HUES64 (cell line): ENCODE measurements around the gene MICAL1.

Source experiments
- H3K27ac ChIP-seq: 2 replicates; pipeline ENCODE4 v1.7.0; 2013; ENCODE audit warnings: low read depth, low read length, inconsistent platforms
- H3K27me3 ChIP-seq: 2 replicates; pipeline ENCODE4 v1.6.1; 2013; ENCODE audit warnings: mild to moderate bottlenecking, low read length; ENCODE audit not compliant: insufficient read depth
- H3K36me3 ChIP-seq: 2 replicates; pipeline ENCODE4 v1.6.1; 2013; ENCODE audit warnings: mild to moderate bottlenecking, low read length; ENCODE audit not compliant: insufficient read depth
- H3K4me1 ChIP-seq: 2 replicates; pipeline ENCODE4 v1.6.1; 2013; ENCODE audit warnings: mild to moderate bottlenecking, low read length, moderate library complexity; ENCODE audit not compliant: insufficient read depth
- H3K4me3 ChIP-seq: 2 replicates; pipeline ENCODE4 v1.5.1; 2013; ENCODE audit warnings: mild to moderate bottlenecking, low read length, moderate library complexity
- H3K9ac ChIP-seq: 2 replicates; pipeline ENCODE4 v1.6.1; 2013; ENCODE audit warnings: mild to moderate bottlenecking, low read depth, low read length
- H3K9me3 ChIP-seq: 2 replicates; pipeline ENCODE4 v1.6.1; 2013; ENCODE audit warnings: low read depth, low read length; ENCODE audit not compliant: insufficient read depth
- WGBS: fragments of 150-250, 120-280 bp; methylation state at CpG from one replicate; pipeline ENCODE4 v1.1.7; 2013; ENCODE audit warnings: missing lambda C conversion rate; 5-methylcytosine and 5-hydroxymethylcytosine counted together

MICAL1 gene

DNA sequence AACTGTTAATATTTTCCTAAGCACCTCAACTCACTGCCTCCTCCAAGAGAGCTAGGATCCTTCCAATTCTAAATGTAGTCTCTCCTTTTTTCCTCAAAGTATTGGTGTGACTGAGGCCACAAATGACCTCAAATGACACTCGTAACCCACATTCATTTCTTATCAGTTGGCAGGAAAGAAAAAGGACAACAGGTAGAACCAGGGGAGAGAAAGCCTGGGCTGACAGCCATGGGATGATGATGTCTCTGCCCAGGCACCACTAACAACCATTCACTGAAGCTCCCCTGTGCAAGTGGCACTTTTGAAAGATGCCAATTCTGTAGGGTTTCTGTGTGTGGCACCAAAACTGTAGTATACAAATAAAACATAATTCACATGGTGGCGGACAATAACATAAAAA lies 20.1 kb upstream of the MICAL1 start:
- Histone ChIP-seq H3K27me3 (no peaks in the 10 kb centered on the region), H3K36me3 (peaks cover 94% of the 10 kb centered on the region), H3K4me1 (peaks cover 27% of the 10 kb centered on the region), H3K4me3 (no peak overlapping the region), H3K9ac (no peak overlapping the region), H3K27ac (no peak overlapping the region), H3K9me3 (no peaks in the 10 kb centered on the region)
- 90% methylated on average over 2 of the region's 2 CpGs for WGBS

- Histone ChIP-seq H3K9ac (no peak overlapping the region), H3K4me1 (peaks cover 22% of the 10 kb centered on the region), H3K9me3 (no peaks in the 10 kb centered on the region), H3K27ac (no peak overlapping the region), H3K4me3 (no peak overlapping the region), H3K36me3 (peaks cover 94% of the 10 kb centered on the region), H3K27me3 (no peaks in the 10 kb centered on the region)
- WGBS: 98% methylated on average over 4 of the region's 4 CpGs
Measured at GRCh38 chr6:109474995-109475394, 19.4 kb upstream of the MICAL1 start.

DNA sequence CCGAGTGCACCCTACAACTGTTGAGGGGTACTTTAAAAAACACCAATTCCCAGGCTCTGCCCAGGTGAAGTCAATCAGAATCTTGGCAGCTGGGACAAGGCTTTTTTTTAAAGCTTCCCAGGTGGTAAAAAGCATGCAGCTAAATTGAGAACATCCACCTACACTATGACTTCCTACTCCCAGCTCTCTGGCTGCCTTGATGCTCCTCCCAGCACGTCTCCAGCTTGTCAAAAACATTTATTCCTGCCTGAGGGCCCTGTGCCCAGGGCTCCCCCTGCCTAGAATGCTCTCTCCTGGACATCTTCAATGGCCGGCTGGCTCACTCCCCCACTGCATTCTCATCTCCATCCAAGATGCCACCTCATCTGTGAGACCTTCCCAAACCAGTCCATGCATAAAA lies 17.5 kb upstream of the MICAL1 start:
- Histone ChIP-seq H3K27me3 (no peaks in the 10 kb centered on the region), H3K4me3 (no peak overlapping the region), H3K27ac (no peak overlapping the region), H3K9me3 (no peaks in the 10 kb centered on the region), H3K9ac (no peak overlapping the region), H3K4me1 (peaks cover 8% of the 10 kb centered on the region), H3K36me3 (peaks cover 98% of the 10 kb centered on the region)
- WGBS: 93% methylated on average over 3 of the region's 3 CpGs

DNA sequence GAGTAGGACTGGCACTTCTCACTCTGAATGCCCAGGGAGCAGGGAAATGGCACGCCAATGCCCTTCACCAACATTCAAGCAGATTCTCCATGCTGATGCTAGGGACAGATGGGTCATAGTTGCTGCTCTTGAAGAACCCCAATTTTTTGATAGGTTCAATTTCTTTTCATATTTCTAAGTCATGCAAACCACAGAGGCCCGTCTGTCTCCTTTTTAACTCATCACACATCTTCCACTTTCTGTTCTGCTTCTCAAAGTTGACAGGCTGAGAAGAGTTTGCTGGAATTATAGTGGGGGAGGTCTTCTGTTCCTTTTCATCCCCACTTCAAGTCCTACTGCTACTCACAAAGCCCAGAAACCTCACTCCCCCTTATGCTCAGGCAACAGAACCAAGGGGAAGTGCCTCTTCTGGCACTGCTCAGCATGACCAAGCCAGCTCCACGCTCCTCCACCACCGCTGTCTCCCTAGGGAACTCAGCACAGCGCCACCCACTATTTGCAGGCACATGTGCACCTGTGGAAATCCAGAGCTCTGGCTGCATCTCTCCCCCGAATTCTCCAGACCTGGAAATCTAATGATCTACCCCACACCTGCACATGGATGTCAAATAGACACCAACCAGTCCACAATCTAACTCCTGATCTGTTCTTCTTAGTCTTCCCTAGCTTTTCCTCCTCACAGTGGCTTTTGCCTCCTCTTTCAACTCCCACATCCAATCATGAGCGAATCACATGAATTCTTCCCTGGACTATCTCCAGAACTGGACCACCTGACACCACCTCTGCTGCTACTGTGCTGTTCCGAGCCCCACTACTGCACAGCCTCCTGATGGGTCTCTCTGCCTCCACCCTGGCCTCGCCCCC lies 16.8 kb upstream of the MICAL1 start:
- Histone ChIP-seq H3K9ac (no peak overlapping the region), H3K4me3 (no peak overlapping the region), H3K36me3 (peaks cover 98% of the 10 kb centered on the region), H3K4me1 (peaks cover under 1% of the 10 kb centered on the region; the same call in 1 of the 2 replicates), H3K27ac (no peak overlapping the region), H3K9me3 (no peaks in the 10 kb centered on the region), H3K27me3 (no peaks in the 10 kb centered on the region)
- 95% methylated on average over 8 of the region's 9 CpGs for WGBS

GRCh38 chr6:109471105-109471810 lies 15.7 kb upstream of the MICAL1 start:
- Histone ChIP-seq H3K27ac (no peak overlapping the region), H3K9me3 (no peaks in the 10 kb centered on the region), H3K36me3 (peaks cover 99% of the 10 kb centered on the region), H3K27me3 (no peaks in the 10 kb centered on the region), H3K4me3 (no peak overlapping the region), H3K9ac (no peak overlapping the region), H3K4me1 (no peaks in the 10 kb centered on the region)
- WGBS: 94% methylated on average over 5 of the region's 5 CpGs

DNA sequence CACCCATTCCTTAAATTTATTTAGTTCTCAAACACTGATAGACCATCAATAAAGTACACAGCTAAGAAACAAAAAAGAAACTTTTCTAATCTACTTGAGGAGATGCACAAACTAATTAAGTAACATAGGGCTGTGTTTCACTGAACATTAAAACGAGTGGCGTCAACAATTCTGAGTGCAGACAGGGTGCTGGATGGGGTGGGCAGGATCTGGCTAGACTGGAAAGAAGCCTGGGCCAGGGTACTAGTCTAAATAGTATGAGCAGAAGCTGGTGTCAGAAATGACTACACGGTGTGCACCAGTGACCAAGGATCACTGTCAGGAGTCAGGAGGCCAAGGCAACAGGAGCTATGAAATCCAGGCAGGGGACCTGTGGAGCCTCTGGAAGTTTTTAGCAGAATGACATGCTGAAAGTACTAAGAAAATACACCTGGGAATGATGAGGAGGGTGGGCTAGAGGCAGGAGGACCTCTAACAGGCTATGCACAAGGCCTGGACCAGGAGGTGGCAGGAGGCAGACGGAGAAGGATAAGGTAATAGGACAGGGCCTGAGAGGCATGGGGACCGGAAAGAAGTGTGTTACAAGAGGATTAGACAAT lies 14.1 kb upstream of the MICAL1 start:
- no peak overlapping the region for H3K9ac ChIP-seq
- no peak overlapping the region for H3K27ac ChIP-seq
- H3K4me1 ChIP-seq: no peaks in the 10 kb centered on the region
- peaks cover 99% of the 10 kb centered on the region for H3K36me3 ChIP-seq
- WGBS: 94% methylated on average over 5 of the region's 5 CpGs
- H3K9me3 ChIP-seq: no peaks in the 10 kb centered on the region
- no peak overlapping the region for H3K4me3 ChIP-seq
- H3K27me3 ChIP-seq: no peaks in the 10 kb centered on the region

- H3K4me1 ChIP-seq: no peaks in the 10 kb centered on the region
- H3K9ac ChIP-seq: no peak overlapping the region
- H3K27me3 ChIP-seq: no peaks in the 10 kb centered on the region
- no peaks in the 10 kb centered on the region for H3K9me3 ChIP-seq
- 94% methylated on average over 6 of the region's 6 CpGs for WGBS
- H3K4me3 ChIP-seq: no peak overlapping the region
- H3K27ac ChIP-seq: no peak overlapping the region
- H3K36me3 ChIP-seq: peaks cover 99% of the 10 kb centered on the region
Measured at GRCh38 chr6:109467696-109468095, 12.1 kb upstream of the MICAL1 start.

GRCh38 chr6:109466212-109466923 lies 10.8 kb upstream of the MICAL1 start:
- no peak overlapping the region for H3K9ac ChIP-seq
- peaks cover 99% of the 10 kb centered on the region for H3K36me3 ChIP-seq
- WGBS: 97% methylated on average over 7 of the region's 7 CpGs
- no peaks in the 10 kb centered on the region for H3K4me1 ChIP-seq
- no peaks in the 10 kb centered on the region for H3K27me3 ChIP-seq
- H3K9me3 ChIP-seq: no peaks in the 10 kb centered on the region
- no peak overlapping the region for H3K4me3 ChIP-seq
- no peak overlapping the region for H3K27ac ChIP-seq

DNA sequence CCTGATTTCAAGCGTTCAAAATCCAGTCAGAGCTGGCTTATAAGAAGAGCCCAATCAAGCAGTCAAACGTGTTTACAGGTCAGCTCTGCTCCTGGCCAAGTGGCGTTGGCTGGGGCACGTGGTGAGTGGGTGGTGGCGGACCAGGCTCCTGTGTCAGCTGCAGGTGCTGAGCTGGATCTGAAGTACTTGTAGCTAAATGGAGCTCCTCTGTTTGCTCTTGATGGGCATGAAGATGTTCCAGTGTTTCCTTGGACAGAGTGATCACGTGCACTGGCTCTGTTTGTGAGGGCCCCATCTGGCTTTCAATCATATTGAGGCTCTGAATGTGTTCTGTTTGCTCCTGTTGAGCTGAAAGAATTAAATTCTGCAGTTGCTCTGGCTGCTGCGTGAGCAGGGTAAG lies 10.2 kb upstream of the MICAL1 start:
- no peaks in the 10 kb centered on the region for H3K9me3 ChIP-seq
- H3K4me1 ChIP-seq: no peaks in the 10 kb centered on the region
- no peaks in the 10 kb centered on the region for H3K27me3 ChIP-seq
- H3K4me3 ChIP-seq: no peak overlapping the region
- H3K27ac ChIP-seq: no peak overlapping the region
- WGBS: 95% methylated on average over 7 of the region's 7 CpGs
- peaks cover 96% of the 10 kb centered on the region for H3K36me3 ChIP-seq
- H3K9ac ChIP-seq: no peak overlapping the region

DNA sequence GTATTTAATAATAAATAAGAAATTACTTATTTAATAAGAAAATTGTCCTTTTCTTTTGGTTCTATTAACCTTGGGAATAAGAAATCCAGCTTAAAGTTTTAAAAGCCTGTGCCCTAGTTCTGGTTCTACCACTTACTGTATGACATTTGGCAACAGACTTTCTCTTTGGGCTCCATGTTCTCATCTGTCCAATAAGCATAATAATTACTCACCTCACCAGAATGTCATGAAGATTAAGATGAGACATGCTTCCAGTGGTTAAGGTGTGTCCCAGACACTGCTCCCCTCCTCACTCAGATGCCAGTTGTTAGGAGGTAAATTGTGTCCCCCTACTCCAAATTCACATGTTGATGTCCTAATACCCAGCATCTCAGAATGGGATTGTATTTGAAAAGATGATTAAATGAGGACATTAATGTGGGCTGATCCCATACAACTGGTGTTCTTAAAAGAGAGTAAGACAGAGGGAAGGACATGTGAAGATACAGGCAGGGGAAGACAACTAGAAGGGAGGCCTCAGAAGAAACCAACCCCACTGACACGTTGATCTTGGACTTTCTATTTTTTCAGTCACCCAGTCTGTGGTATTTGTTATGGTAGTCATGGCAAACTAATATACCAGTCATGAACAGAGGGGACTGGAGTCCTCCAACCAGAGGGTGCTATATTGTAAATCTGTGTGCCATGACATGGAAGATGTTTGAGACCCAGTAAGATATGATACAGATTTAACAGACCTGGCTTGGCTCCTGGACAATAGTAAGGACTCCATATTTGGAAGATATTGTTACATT lies 6.4 kb upstream of the MICAL1 start:
- Histone ChIP-seq H3K27me3 (no peaks in the 10 kb centered on the region), H3K27ac (no peak overlapping the region), H3K4me1 (peaks cover 12% of the 10 kb centered on the region), H3K36me3 (peaks cover 58% of the 10 kb centered on the region), H3K9ac (no peak overlapping the region), H3K9me3 (no peaks in the 10 kb centered on the region), H3K4me3 (no peak overlapping the region)
- WGBS: 100% methylated on average over 1 of the region's 1 CpG
